ENCODE data around the gene NADK2. TPM values are rescaled to one million over a fixed set of nuclear protein-coding genes. Genes with fewer than 3 reads are reported as not detected.

The NADK2 gene
- total RNA-seq, 2 donors from 2014 or later = 17.9 to 30.4 TPM

DNA sequence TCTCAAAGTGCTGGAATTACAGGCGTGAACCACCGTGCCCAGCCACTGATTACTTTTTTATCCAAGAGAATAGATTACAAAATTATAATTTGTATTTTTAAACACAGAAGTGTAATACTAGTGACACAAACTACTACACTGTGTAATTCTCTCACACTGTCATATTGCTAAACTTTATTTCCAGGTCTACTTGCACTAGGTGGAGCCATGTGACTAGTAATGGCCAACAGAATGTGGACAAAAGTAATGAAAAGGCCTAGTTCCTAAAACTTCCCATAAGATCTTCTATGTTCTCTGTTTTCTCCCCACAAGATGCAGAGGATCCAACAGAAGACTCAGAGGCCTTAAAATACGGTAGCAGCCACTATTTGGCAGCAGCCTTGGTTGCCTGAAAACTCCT lies 27.3 kb downstream of the NADK2 start:
- H3K27me3 ChIP-seq = no peaks in the 10 kb centered on the region
- no peaks in the 10 kb centered on the region for H3K9me3 ChIP-seq
- TF ChIP-seq, protein P1, sequence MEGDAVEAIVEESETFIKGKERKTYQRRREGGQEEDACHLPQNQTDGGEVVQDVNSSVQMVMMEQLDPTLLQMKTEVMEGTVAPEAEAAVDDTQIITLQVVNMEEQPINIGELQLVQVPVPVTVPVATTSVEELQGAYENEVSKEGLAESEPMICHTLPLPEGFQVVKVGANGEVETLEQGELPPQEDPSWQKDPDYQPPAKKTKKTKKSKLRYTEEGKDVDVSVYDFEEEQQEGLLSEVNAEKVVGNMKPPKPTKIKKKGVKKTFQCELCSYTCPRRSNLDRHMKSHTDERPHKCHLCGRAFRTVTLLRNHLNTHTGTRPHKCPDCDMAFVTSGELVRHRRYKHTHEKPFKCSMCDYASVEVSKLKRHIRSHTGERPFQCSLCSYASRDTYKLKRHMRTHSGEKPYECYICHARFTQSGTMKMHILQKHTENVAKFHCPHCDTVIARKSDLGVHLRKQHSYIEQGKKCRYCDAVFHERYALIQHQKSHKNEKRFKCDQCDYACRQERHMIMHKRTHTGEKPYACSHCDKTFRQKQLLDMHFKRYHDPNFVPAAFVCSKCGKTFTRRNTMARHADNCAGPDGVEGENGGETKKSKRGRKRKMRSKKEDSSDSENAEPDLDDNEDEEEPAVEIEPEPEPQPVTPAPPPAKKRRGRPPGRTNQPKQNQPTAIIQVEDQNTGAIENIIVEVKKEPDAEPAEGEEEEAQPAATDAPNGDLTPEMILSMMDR (IDR thresholded peaks at IDR 0.05) = no peak
- peaks cover 57% of the 10 kb centered on the region for H3K36me3 ChIP-seq
- H3K4me1 ChIP-seq = no peaks in the 10 kb centered on the region
- H3K4me3 ChIP-seq = no peak overlapping the region
- no peak for DNase-seq (ENCODE audit: low spot score)
- no peak overlapping the region for H3K27ac ChIP-seq

DNA sequence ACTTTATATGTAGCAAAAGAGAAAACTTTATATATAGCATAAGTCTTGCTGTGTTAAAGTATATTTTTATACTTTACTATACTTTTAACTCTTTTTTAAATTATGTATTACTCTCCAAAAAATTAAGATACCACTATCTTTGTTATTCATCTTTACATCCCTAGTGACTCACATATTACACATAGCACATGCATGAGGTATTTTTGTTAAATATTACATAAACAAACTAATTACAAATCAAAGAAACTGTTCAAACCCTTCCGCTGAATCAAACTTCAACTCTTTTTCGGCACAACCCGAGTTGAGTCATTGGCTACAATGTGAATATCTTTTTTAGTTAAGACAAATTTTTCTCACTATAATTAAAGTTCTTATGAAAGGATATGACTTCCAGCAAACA lies 32.1 kb downstream of the NADK2 start:
- Histone ChIP-seq H3K27ac (no peak overlapping the region), H3K27me3 (no peaks in the 10 kb centered on the region), H3K4me3 (no peak overlapping the region), H3K4me1 (no peaks in the 10 kb centered on the region), H3K36me3 (peaks cover 41% of the 10 kb centered on the region), H3K9me3 (no peaks in the 10 kb centered on the region)
- TF ChIP-seq, protein P1 (IDR thresholded peaks at IDR 0.05) = no peak
- no peak for DNase-seq (ENCODE audit: low spot score)

DNA sequence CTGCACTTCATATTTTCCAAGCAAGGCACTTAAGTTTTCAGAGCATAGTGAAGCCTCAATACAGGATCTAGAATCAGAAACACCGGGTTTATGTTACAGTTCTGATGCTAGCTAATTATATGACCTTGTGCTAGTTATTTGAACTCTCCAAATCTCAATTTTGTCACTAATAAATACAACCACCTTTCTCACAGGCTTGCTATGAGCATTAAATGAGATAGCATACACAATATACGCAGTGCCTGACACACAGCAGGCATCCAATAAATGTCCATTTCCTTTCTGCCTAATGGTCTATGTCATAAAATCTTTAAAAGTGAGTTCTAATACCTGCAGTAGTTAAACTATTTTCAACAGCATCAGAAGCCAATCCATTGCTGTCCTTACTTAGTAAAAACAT lies 32.9 kb downstream of the NADK2 start:
- H3K4me3 ChIP-seq = no peak overlapping the region
- H3K27me3 ChIP-seq = no peaks in the 10 kb centered on the region
- no peak for DNase-seq (ENCODE audit: low spot score)
- no peak overlapping the region for H3K27ac ChIP-seq
- peaks cover 40% of the 10 kb centered on the region for H3K36me3 ChIP-seq
- H3K4me1 ChIP-seq = peaks cover 0 to 5% of the 10 kb centered on the region in 2 donors
- H3K9me3 ChIP-seq = no peaks in the 10 kb centered on the region
- TF ChIP-seq, protein P1 (IDR thresholded peaks at IDR 0.05) = no peak

DNA sequence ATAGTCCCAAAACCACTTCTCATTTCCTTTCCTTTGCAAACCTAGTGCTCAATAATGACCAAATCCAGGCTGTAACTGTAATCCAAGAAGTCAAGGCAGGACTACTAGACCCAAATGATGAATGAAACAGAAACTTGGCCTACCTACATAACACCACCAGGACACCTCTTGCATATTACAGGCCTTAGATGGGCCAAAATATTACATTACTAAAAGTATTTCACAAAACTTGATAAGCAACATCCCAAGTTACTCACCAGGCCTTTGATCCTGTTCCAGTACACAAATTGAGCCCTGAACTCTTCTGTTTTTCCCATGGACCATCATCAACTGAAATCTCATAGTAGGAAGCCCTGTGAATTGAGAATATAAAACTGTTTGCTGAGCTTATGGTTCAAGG lies 34.8 kb downstream of the NADK2 start:
- TF ChIP-seq, protein P1 (IDR thresholded peaks at IDR 0.05) = no peak
- H3K9me3 ChIP-seq = no peaks in the 10 kb centered on the region
- H3K4me1 ChIP-seq = peaks cover 0 to 21% of the 10 kb centered on the region in 2 donors
- no peaks in the 10 kb centered on the region for H3K27me3 ChIP-seq
- no peak overlapping the region for H3K4me3 ChIP-seq
- no peak overlapping the region for H3K27ac ChIP-seq
- DNase-seq (ENCODE audit: low spot score) = no peak
- peaks cover 33% of the 10 kb centered on the region for H3K36me3 ChIP-seq

DNA sequence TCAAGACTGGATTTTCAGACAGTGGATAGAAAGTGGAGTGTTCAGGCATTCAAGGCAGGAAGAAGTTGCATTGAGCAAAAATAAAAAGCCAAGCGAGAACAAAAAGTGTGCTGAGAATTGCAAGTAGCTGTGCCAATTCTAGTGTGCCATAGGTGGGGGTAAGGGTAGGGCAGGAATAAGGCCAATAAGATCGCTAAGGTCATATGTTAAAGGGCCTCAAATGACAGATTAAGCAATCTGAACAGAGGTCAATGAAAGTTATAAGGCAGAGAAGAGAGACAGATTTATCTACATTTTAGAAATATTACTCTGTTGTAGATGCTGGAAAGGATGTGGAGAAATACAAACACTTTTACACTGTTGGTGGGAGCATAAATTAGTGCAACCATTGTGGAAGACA lies 36.4 kb downstream of the NADK2 start:
- DNase-seq (ENCODE audit: low spot score) = no peak
- no peaks in the 10 kb centered on the region for H3K9me3 ChIP-seq
- no peak overlapping the region for H3K27ac ChIP-seq
- H3K4me3 ChIP-seq = no peak overlapping the region
- peaks cover 0 to 21% of the 10 kb centered on the region in 2 donors for H3K4me1 ChIP-seq
- H3K36me3 ChIP-seq = peaks cover 23% of the 10 kb centered on the region
- H3K27me3 ChIP-seq = no peaks in the 10 kb centered on the region
- TF ChIP-seq, protein P1 (IDR thresholded peaks at IDR 0.05) = no peak

DNA sequence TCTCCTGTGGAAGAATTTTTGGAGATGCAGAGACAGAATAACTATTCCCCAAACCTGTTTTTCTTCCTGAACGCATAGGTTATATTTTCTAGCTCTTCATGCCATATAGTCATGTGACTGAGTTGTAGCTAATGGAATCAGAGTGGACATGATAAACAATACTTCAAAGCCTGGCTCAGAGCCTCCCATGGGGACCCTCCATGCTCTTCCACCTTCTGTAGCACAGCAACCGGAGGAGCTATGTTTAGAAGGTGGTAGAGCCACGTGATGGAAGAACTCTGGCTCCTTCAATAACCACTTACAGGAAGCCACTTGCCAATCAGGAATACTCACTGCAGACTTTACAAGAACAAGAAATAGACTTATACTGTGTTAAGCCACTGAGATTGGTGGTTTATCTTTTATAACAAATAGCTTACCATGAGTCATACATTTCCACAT lies 39.2 kb downstream of the NADK2 start:
- Histone ChIP-seq H3K27ac (peak overlapping the region in 1 of 2 donors; percentile 15), H3K36me3 (peaks cover 28% of the 10 kb centered on the region), H3K4me3 (no peak overlapping the region), H3K27me3 (no peaks in the 10 kb centered on the region), H3K4me1 (peaks cover 0 to 21% of the 10 kb centered on the region in 2 donors), H3K9me3 (no peaks in the 10 kb centered on the region)
- DNase-seq (ENCODE audit: low spot score) = no peak
- TF ChIP-seq, protein P1 (IDR thresholded peaks at IDR 0.05) = no peak

All from right atrium auricular region (tissue), 2 donors.